OCI-LY1 (cell line): ENCODE data around the gene CASP6.

Experiments used
- H2AFZ ChIP-seq: fragments of 200-600 bp; sonication (generic), shearing (Covaris generic); 2 replicates; pipeline ENCODE4 v1.6.0; 2014; ENCODE audit warnings: antibody characterized with exemption, mild to moderate bottlenecking, low read length
- H3F3A ChIP-seq: fragments of 200-600 bp; sonication (generic), shearing (Covaris generic); 2 replicates; pipeline ENCODE4 v1.6.0; 2014; ENCODE audit warnings: mild to moderate bottlenecking, antibody characterized with exemption, low read length, moderate library complexity; ENCODE audit not compliant: insufficient read depth
- H3K27ac ChIP-seq: fragments of 200-600 bp; sonication (generic); 2 replicates; pipeline ENCODE4 v1.5.1; 2014; ENCODE audit warnings: low read length, mixed run types, mild to moderate bottlenecking, low read depth; ENCODE audit not compliant: poor library complexity, severe bottlenecking
- H3K27me3 ChIP-seq: fragments of 200-600 bp; sonication (generic); 2 replicates; pipeline ENCODE4 v1.6.0; 2014; ENCODE audit warnings: antibody characterized with exemption, mild to moderate bottlenecking, low read length, moderate library complexity; ENCODE audit not compliant: insufficient read depth
- H3K36me3 ChIP-seq: fragments of 200-600 bp; sonication (generic); 2 replicates; pipeline ENCODE4 v1.6.1; 2014; ENCODE audit warnings: mild to moderate bottlenecking, antibody characterized with exemption, low read length, moderate library complexity, mixed read lengths; ENCODE audit not compliant: insufficient read depth
- H3K4me1 ChIP-seq: fragments of 200-600 bp; sonication (generic); 2 replicates; pipeline ENCODE4 v1.5.1; 2014; ENCODE audit warnings: mild to moderate bottlenecking, low read length, moderate library complexity; ENCODE audit not compliant: insufficient read depth, severe bottlenecking
- H3K4me2 ChIP-seq: fragments of 200-600 bp; sonication (generic), shearing (Covaris generic); 2 replicates; pipeline ENCODE4 v1.6.1; 2014; ENCODE audit warnings: low read length
- H3K4me3 ChIP-seq: fragments of 200-600 bp; sonication (generic); 2 replicates; pipeline ENCODE4 v1.5.1; 2014; ENCODE audit warnings: low read length, low read depth, mild to moderate bottlenecking, mixed read lengths; ENCODE audit not compliant: poor library complexity, severe bottlenecking
- H3K79me2 ChIP-seq: fragments of 200-600 bp; shearing (Covaris generic); 2 replicates; pipeline ENCODE4 v1.6.1; 2016; ENCODE audit warnings: mixed run types, low read length, mixed read lengths; ENCODE audit not compliant: insufficient read depth
- H3K9ac ChIP-seq: fragments of 200-600 bp; sonication (generic), shearing (Covaris generic); 2 replicates; pipeline ENCODE4 v1.6.1; 2014; ENCODE audit warnings: mild to moderate bottlenecking, low read length, mixed read lengths
- H3K9me2 ChIP-seq: fragments of 200-600 bp; sonication (generic), shearing (Covaris generic); 2 replicates; pipeline ENCODE4 v1.6.1; 2014; ENCODE audit warnings: low read depth, mild to moderate bottlenecking, low read length, mixed read lengths
- H3K9me3 ChIP-seq: fragments of 200-600 bp; shearing (Covaris generic); 2 replicates; pipeline ENCODE4 v1.6.1; 2014; ENCODE audit warnings: low read length, mixed read lengths
- H4K20me1 ChIP-seq: fragments of 200-600 bp; sonication (generic), shearing (Covaris generic); 2 replicates; pipeline ENCODE4 v1.6.0; 2016; ENCODE audit warnings: mild to moderate bottlenecking, low read length; ENCODE audit not compliant: insufficient read depth
- EZH2 ChIP-seq: fragments of 200-600 bp; sonication (generic), shearing (Covaris generic); IDR thresholded peaks from 2 replicates; pipeline ENCODE4 v1.8.0; 2017; ENCODE audit warnings: borderline replicate concordance, mixed run types, mild to moderate bottlenecking, antibody characterized with exemption, low read length, moderate library complexity, mixed read lengths
- TF ChIP-seq, protein P1 (sequence below): fragments of 200-600 bp; sonication (generic), shearing (Covaris generic); IDR thresholded peaks from 2 replicates; pipeline ENCODE4 v1.5.1; 2017; ENCODE audit warnings: mild to moderate bottlenecking, antibody characterized with exemption, low read length, moderate library complexity, mixed read lengths

The CASP6 gene

DNA sequence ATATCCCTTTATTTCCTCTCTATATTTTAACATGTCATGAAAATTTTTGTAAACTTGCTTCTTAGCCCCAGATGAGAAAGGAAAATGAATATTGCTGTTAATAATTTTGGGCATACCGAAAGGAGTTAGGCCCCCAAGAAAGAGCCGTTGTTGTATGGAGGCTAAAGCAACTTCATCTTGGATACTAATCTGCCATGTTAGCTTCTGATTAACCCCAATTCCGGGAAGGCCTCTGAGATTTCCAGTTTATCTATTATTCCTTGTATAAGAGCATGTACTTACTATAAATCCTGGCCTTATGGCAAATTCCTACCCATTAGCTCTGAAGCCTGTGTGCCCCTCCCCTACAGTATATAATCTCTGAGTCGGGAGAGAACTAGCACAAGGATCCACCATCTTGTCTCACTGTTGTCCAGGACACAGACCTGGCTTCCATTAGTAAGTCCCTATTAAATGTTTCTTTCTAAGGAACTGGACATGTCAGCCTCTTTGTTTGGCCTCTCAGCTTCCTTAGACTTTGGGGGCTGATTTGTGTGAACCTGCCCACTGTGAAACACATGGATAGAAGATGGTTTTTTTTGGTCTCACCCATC is 47.5 kb upstream of the CASP6 start:
- Histone ChIP-seq H3K9me3 (no peaks in the 10 kb centered on the region), H3K4me3 (no peak overlapping the region), H3K79me2 (no peaks in the 10 kb centered on the region), H3K27me3 (no peaks in the 10 kb centered on the region), H4K20me1 (no peaks in the 10 kb centered on the region), H3K9me2 (no peaks in the 10 kb centered on the region), H3K4me2 (no peak overlapping the region), H3K27ac (no peak overlapping the region), H3K36me3 (no peaks in the 10 kb centered on the region), H3F3A (no peaks in the 10 kb centered on the region), H2AFZ (no peak overlapping the region), H3K9ac (no peak overlapping the region), H3K4me1 (no peaks in the 10 kb centered on the region)
- TF ChIP-seq, protein P1, sequence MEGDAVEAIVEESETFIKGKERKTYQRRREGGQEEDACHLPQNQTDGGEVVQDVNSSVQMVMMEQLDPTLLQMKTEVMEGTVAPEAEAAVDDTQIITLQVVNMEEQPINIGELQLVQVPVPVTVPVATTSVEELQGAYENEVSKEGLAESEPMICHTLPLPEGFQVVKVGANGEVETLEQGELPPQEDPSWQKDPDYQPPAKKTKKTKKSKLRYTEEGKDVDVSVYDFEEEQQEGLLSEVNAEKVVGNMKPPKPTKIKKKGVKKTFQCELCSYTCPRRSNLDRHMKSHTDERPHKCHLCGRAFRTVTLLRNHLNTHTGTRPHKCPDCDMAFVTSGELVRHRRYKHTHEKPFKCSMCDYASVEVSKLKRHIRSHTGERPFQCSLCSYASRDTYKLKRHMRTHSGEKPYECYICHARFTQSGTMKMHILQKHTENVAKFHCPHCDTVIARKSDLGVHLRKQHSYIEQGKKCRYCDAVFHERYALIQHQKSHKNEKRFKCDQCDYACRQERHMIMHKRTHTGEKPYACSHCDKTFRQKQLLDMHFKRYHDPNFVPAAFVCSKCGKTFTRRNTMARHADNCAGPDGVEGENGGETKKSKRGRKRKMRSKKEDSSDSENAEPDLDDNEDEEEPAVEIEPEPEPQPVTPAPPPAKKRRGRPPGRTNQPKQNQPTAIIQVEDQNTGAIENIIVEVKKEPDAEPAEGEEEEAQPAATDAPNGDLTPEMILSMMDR = no peak
- no peak for TF ChIP-seq EZH2

DNA sequence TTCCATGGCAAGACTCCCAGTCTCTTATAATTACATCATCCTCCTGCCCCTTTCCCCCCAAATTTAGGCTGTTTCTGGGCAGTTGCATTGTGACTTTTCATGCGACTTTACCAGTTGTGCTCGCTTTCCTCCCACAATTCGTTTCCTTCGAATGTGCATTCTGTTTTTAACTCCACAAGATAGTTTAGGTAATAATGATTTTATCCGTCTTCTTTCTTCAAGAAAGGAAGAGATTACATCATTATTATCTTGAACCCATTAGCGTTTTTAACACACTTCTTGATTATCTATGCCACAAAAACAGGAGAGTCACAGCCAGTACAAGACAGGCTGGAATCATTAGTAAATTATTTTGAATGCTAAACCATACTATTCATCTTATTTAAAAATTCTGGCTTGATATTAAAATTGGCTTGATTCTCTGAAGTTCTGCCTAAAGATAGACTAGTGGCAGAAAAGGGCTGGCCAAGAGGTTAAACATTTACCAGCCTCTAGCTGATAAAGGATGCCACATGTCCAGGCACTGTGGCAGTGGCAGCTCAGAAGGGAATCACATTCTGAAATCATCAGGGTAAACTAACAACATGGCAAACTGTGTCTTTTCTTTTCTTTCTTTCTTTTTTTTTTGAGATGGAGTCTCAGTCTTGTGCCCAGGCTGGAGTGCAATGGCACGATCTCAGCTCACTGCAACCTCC is 46.3 kb upstream of the CASP6 start:
- Histone ChIP-seq H3K79me2 (no peaks in the 10 kb centered on the region), H3K4me2 (no peak overlapping the region)

DNA sequence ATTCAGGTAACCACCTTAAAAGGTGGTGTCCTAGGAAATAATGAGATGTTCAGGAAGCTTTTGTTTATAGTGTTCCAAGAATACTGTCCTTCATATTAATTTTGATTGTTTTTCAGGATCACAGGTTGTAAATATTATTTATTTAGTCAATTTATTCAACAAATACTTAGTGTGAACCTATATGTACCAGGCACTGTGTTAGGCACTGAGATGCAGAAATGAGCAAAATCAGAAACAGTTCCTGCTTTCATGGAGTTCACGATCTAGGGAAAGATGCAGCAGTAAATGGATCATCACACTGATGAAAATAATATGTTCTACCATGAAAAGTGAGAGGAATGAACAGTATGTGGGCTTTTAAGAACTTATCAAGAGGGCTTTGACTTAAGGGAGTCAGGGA is 44.9 kb upstream of the CASP6 start:
- Histone ChIP-seq H3K4me2 (no peak overlapping the region), H3K79me2 (no peaks in the 10 kb centered on the region), H3F3A (no peaks in the 10 kb centered on the region), H3K36me3 (no peaks in the 10 kb centered on the region), H3K27ac (no peak overlapping the region), H3K9me2 (no peaks in the 10 kb centered on the region), H3K9ac (no peak overlapping the region), H3K9me3 (no peaks in the 10 kb centered on the region), H2AFZ (no peak overlapping the region), H3K4me1 (no peaks in the 10 kb centered on the region), H4K20me1 (no peaks in the 10 kb centered on the region), H3K4me3 (no peak overlapping the region), H3K27me3 (no peaks in the 10 kb centered on the region)
- no peak for TF ChIP-seq EZH2
- TF ChIP-seq, protein P1 = no peak

More for the DNA sequence above, 46.3 kb upstream of the CASP6 start:
- H3K4me1 ChIP-seq = no peaks in the 10 kb centered on the region
- TF ChIP-seq EZH2 = no peak
- TF ChIP-seq, protein P1 = no peak
- H3K27me3 ChIP-seq = no peaks in the 10 kb centered on the region
- H4K20me1 ChIP-seq = no peaks in the 10 kb centered on the region
- H3K9ac ChIP-seq = no peak overlapping the region
- H3K9me3 ChIP-seq = no peaks in the 10 kb centered on the region
- H3K36me3 ChIP-seq = no peaks in the 10 kb centered on the region
- H3K27ac ChIP-seq = no peak overlapping the region
- no peak overlapping the region for H3K4me3 ChIP-seq
- no peak overlapping the region for H2AFZ ChIP-seq
- H3K9me2 ChIP-seq = no peaks in the 10 kb centered on the region
- no peaks in the 10 kb centered on the region for H3F3A ChIP-seq
